Neural progenitor cell (in vitro differentiated cells): ENCODE results near the gene STKLD1. TPM values are rescaled to one million over a fixed set of nuclear protein-coding genes. Genes with fewer than 3 reads are reported as not detected.

ENCODE experiments used
- DNase-seq: peaks from one replicate; pipeline ENCODE4 v3.0.0-alpha.2; 2016; ENCODE audit warnings: low spot score
- H2AFZ ChIP-seq: fragments of 200-600 bp; sonication (generic); replicated peaks from 2 replicates; pipeline ENCODE4 v1.6.1; 2016; ENCODE audit warnings: antibody characterized with exemption
- H3F3A ChIP-seq: fragments of 200-600 bp; sonication (generic); 2 replicates; pipeline ENCODE4 v1.6.1; 2016; ENCODE audit warnings: antibody characterized with exemption, low read depth
- H3K27ac ChIP-seq: fragments of 200-600 bp; sonication (generic); 2 replicates; pipeline ENCODE4 v1.5.1; 2016; ENCODE audit warnings: mild to moderate bottlenecking
- H3K27me3 ChIP-seq: fragments of 200-600 bp; sonication (generic); 2 replicates; pipeline ENCODE4 v1.6.1; 2016; ENCODE audit warnings: mild to moderate bottlenecking, moderate library complexity
- H3K36me3 ChIP-seq: fragments of 200-600 bp; sonication (generic); 2 replicates; pipeline ENCODE4 v1.5.1; 2016
- H3K4me1 ChIP-seq: fragments of 200-600 bp; sonication (generic); 2 replicates; pipeline ENCODE4 v1.6.1; 2016; ENCODE audit warnings: mixed run types
- H3K4me2 ChIP-seq: fragments of 200-600 bp; sonication (generic); 2 replicates; pipeline ENCODE4 v1.6.1; 2016
- H3K4me3 ChIP-seq: fragments of 200-600 bp; sonication (generic); 2 replicates; pipeline ENCODE4 v1.5.1; 2016
- H3K79me2 ChIP-seq: fragments of 200-600 bp; sonication (generic); 2 replicates; pipeline ENCODE4 v1.6.1; 2016; ENCODE audit warnings: low read depth
- H3K9ac ChIP-seq: fragments of 200-600 bp; sonication (generic); 2 replicates; pipeline ENCODE4 v1.6.1; 2016
- H3K9me3 ChIP-seq: fragments of 200-600 bp; sonication (generic); 2 replicates; pipeline ENCODE4 v1.5.1; 2016; ENCODE audit warnings: low read depth
- H4K20me1 ChIP-seq: fragments of 200-600 bp; sonication (generic); 2 replicates; pipeline ENCODE4 v1.6.1; 2016; ENCODE audit warnings: low read depth
- H3K27ac Mint-ChIP-seq: 3 replicates; pipeline ENCODE4 v1.8.0; 2021; ENCODE audit warnings: mixed read lengths
- H3K27me3 Mint-ChIP-seq: 2 replicates; pipeline ENCODE4 v1.8.0; 2022; ENCODE audit warnings: low read depth, mild to moderate bottlenecking, inconsistent platforms, moderate library complexity, mixed read lengths; ENCODE audit not compliant: insufficient read depth
- H3K36me3 Mint-ChIP-seq: 3 replicates; pipeline ENCODE4 v1.8.0; 2021; ENCODE audit warnings: mixed read lengths
- H3K4me1 Mint-ChIP-seq: 3 replicates; pipeline ENCODE4 v1.8.0; 2021; ENCODE audit warnings: mixed read lengths
- H3K4me3 Mint-ChIP-seq: 3 replicates; pipeline ENCODE4 v1.8.0; 2021; ENCODE audit warnings: mild to moderate bottlenecking, moderate library complexity, mixed read lengths
- H3K9me3 Mint-ChIP-seq: 3 replicates; pipeline ENCODE4 v1.8.0; 2020; ENCODE audit warnings: mixed read lengths
- EZH2 ChIP-seq: fragments of 200-600 bp; sonication (generic); IDR thresholded peaks from 2 replicates; pipeline ENCODE4 v1.6.1; 2017; ENCODE audit warnings: antibody characterized with exemption, mild to moderate bottlenecking, moderate library complexity
- EZH2phosphoT487 ChIP-seq: fragments of 200-600 bp; sonication (generic); IDR thresholded peaks from 2 replicates; pipeline ENCODE4 v1.6.1; 2017; ENCODE audit warnings: antibody characterized with exemption
- total RNA-seq: library from RNA; depleted of rRNA; stranded (reverse); fragments of >200 nt; gene quantifications from 2 replicates; pipeline ENCODE4 v1.2.3, GENCODE V29; 2015; ENCODE audit warnings: low replicate concordance
- TF ChIP-seq, protein P1 (sequence below): fragments of 200-600 bp; sonication (generic); IDR thresholded peaks from 2 replicates; pipeline ENCODE4 v1.5.1; 2017; ENCODE audit warnings: antibody characterized with exemption, mild to moderate bottlenecking

Gene STKLD1
- total RNA-seq, 1 donor from 2014 or later: 0.58 TPM

GRCh38 chr9:133369933-133370332 lies 6.2 kb upstream of the STKLD1 start:
- no peaks in the 10 kb centered on the region for H3K9me3 Mint-ChIP-seq
- H3K4me1 ChIP-seq: peaks cover 4% of the 10 kb centered on the region
- H3K36me3 Mint-ChIP-seq: peaks cover 17% of the 10 kb centered on the region
- no peaks in the 10 kb centered on the region for H3K27me3 ChIP-seq
- no peak overlapping the region for H3K4me2 ChIP-seq
- H3K4me3 Mint-ChIP-seq: no peak overlapping the region
- H4K20me1 ChIP-seq: peaks cover 99% of the 10 kb centered on the region
- no peak overlapping the region for H3K27ac ChIP-seq
- H3K27me3 Mint-ChIP-seq: peaks cover 3% of the 10 kb centered on the region
- no peak overlapping the region for H3K4me3 ChIP-seq
- H3K4me1 Mint-ChIP-seq: peaks cover 13% of the 10 kb centered on the region
- no peak for TF ChIP-seq EZH2phosphoT487
- TF ChIP-seq, protein P1, sequence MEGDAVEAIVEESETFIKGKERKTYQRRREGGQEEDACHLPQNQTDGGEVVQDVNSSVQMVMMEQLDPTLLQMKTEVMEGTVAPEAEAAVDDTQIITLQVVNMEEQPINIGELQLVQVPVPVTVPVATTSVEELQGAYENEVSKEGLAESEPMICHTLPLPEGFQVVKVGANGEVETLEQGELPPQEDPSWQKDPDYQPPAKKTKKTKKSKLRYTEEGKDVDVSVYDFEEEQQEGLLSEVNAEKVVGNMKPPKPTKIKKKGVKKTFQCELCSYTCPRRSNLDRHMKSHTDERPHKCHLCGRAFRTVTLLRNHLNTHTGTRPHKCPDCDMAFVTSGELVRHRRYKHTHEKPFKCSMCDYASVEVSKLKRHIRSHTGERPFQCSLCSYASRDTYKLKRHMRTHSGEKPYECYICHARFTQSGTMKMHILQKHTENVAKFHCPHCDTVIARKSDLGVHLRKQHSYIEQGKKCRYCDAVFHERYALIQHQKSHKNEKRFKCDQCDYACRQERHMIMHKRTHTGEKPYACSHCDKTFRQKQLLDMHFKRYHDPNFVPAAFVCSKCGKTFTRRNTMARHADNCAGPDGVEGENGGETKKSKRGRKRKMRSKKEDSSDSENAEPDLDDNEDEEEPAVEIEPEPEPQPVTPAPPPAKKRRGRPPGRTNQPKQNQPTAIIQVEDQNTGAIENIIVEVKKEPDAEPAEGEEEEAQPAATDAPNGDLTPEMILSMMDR: no peak
- TF ChIP-seq EZH2: no peak
- no peaks in the 10 kb centered on the region for H3K36me3 ChIP-seq
- no peak overlapping the region for H2AFZ ChIP-seq
- peaks cover 92% of the 10 kb centered on the region for H3K79me2 ChIP-seq
- H3F3A ChIP-seq: no peaks in the 10 kb centered on the region
- peak overlapping the region; percentile 80 for H3K27ac Mint-ChIP-seq
- no peaks in the 10 kb centered on the region for H3K9me3 ChIP-seq
- no peak for DNase-seq
- H3K9ac ChIP-seq: no peak overlapping the region

GRCh38 chr9:133370685-133371084 lies 5.5 kb upstream of the STKLD1 start:
- TF ChIP-seq EZH2 (no peak), EZH2phosphoT487 (no peak)
- TF ChIP-seq, protein P1: no peak
- no peaks in the 10 kb centered on the region for H3F3A ChIP-seq
- peaks cover 97% of the 10 kb centered on the region for H3K79me2 ChIP-seq
- Mint-ChIP-seq H3K4me1 (peaks cover 15% of the 10 kb centered on the region), H3K9me3 (no peaks in the 10 kb centered on the region), H3K4me3 (no peak overlapping the region), H3K27me3 (peaks cover 5% of the 10 kb centered on the region), H3K27ac (no peak overlapping the region), H3K36me3 (peaks cover 19% of the 10 kb centered on the region)
- H3K27ac ChIP-seq: no peak overlapping the region
- no peaks in the 10 kb centered on the region for H3K36me3 ChIP-seq
- no peak overlapping the region for H3K4me2 ChIP-seq
- no peak overlapping the region for H3K9ac ChIP-seq
- H4K20me1 ChIP-seq: peaks cover 99% of the 10 kb centered on the region
- DNase-seq: no peak
- peaks cover 4% of the 10 kb centered on the region for H3K4me1 ChIP-seq
- H3K4me3 ChIP-seq: no peak overlapping the region
- no peak overlapping the region for H2AFZ ChIP-seq
- no peaks in the 10 kb centered on the region for H3K27me3 ChIP-seq
- no peaks in the 10 kb centered on the region for H3K9me3 ChIP-seq

- no peak for DNase-seq
- Histone ChIP-seq H3K4me1 (peaks cover 4% of the 10 kb centered on the region), H2AFZ (no peak overlapping the region), H3K79me2 (peaks cover 93% of the 10 kb centered on the region), H3F3A (no peaks in the 10 kb centered on the region), H3K9me3 (no peaks in the 10 kb centered on the region), H3K27ac (no peak overlapping the region), H3K27me3 (no peaks in the 10 kb centered on the region), H3K4me3 (no peak overlapping the region), H3K4me2 (no peak overlapping the region), H3K9ac (no peak overlapping the region), H3K36me3 (no peaks in the 10 kb centered on the region), H4K20me1 (peaks cover 94% of the 10 kb centered on the region)
- Mint-ChIP-seq H3K9me3 (no peaks in the 10 kb centered on the region), H3K36me3 (peaks cover 19% of the 10 kb centered on the region), H3K27me3 (peaks cover 3% of the 10 kb centered on the region), H3K4me3 (no peak overlapping the region), H3K27ac (no peak overlapping the region), H3K4me1 (peaks cover 15% of the 10 kb centered on the region)
- TF ChIP-seq, protein P1: no peak
- TF ChIP-seq EZH2: no peak
- no peak for TF ChIP-seq EZH2phosphoT487
Observed at GRCh38 chr9:133371261-133371711, 4.9 kb upstream of the STKLD1 start.
